ENCODE results near the gene SLC39A1.
"Not testable (repeated sequence)": the region's sequence is repeated elsewhere in the genome, so short reads cannot be mapped to it uniquely, and the experiment has no call there.

Gene SLC39A1

GRCh38 chr1:153912349-153912748 is 51.0 kb downstream of the SLC39A1 start:
- Mint-ChIP-seq H3K36me3 (peaks cover 8% of the 10 kb centered on the region), H3K4me3 (peak overlapping the region; percentile 9), H3K9me3 (no peaks in the 10 kb centered on the region), H3K4me1 (peaks cover 36% of the 10 kb centered on the region), H3K27me3 (no peaks in the 10 kb centered on the region), H3K27ac (peak overlapping the region; percentile 1)

- H3K27ac Mint-ChIP-seq, H3K4me3 Mint-ChIP-seq, H3K9me3 Mint-ChIP-seq, H3K27me3 Mint-ChIP-seq: not testable (repeated sequence)
- peaks cover 40% of the 10 kb centered on the region for H3K4me1 Mint-ChIP-seq
- H3K36me3 Mint-ChIP-seq = peaks cover 15% of the 10 kb centered on the region
Measured at GRCh38 chr1:153910560-153910959, 52.8 kb downstream of the SLC39A1 start.

Measured in activated naive CD4-positive, alpha-beta T cell treated with anti-CD3 and anti-CD28 coated beads, Interleukin-2, amount 50 U/mL, for 24 hours (primary cell).